ENCODE results near the gene TFCP2L1.
A peak's percentile ranks its signal among the peaks of the same experiment; 100 is the strongest.
"Not testable (repeated sequence)": the region's sequence is repeated elsewhere in the genome, so short reads cannot be mapped to it uniquely, and the experiment has no call there.

Gene TFCP2L1

GRCh38 chr2:121284463-121285449, at the start of gene TFCP2L1:
TFCP2L1 (minus strand) TSS chr2:121285202; CDS start chr2:121285109, 93 bp downstream.
- DNase-seq = no peak

GRCh38 chr2:121333834-121334558, 49.0 kb upstream of the TFCP2L1 start:
- DNase-seq = no peak

GRCh38 chr2:121333231-121333630, 48.2 kb upstream of the TFCP2L1 start:
- DNase-seq = no peak

- DNase-seq = not testable (repeated sequence)
Measured at GRCh38 chr2:121331324-121331723, 46.3 kb upstream of the TFCP2L1 start.

- DNase-seq = no peak
Measured at GRCh38 chr2:121330921-121331320, 45.9 kb upstream of the TFCP2L1 start.

GRCh38 chr2:121329786-121330185, 44.8 kb upstream of the TFCP2L1 start:
- no peak for DNase-seq

GRCh38 chr2:121326628-121327027, 41.6 kb upstream of the TFCP2L1 start:
- no peak for DNase-seq

GRCh38 chr2:121324601-121325000, 39.6 kb upstream of the TFCP2L1 start:
- DNase-seq = no peak

GRCh38 chr2:121321476-121321875, 36.5 kb upstream of the TFCP2L1 start:
- no peak for DNase-seq

- DNase-seq = no peak
Measured at GRCh38 chr2:121319941-121320340, 34.9 kb upstream of the TFCP2L1 start.

- no peak for DNase-seq
Measured at GRCh38 chr2:121316986-121317385, 32.0 kb upstream of the TFCP2L1 start.

GRCh38 chr2:121313701-121314100, 28.7 kb upstream of the TFCP2L1 start:
- DNase-seq = not testable (repeated sequence)

- peak; percentile 9 to 65 for DNase-seq
Measured at GRCh38 chr2:121309801-121310200, 24.8 kb upstream of the TFCP2L1 start.

- DNase-seq = no peak
Measured at GRCh38 chr2:121309323-121309722, 24.3 kb upstream of the TFCP2L1 start.

GRCh38 chr2:121307048-121307447, 22.0 kb upstream of the TFCP2L1 start:
- DNase-seq = no peak

- DNase-seq = no peak
Measured at GRCh38 chr2:121304941-121305340, 19.9 kb upstream of the TFCP2L1 start.

- no peak for DNase-seq
Measured at GRCh38 chr2:121303531-121304263, 18.7 kb upstream of the TFCP2L1 start.

- DNase-seq = not testable (repeated sequence)
Measured at GRCh38 chr2:121301190-121301589, 16.2 kb upstream of the TFCP2L1 start.

GRCh38 chr2:121298476-121298875, 13.5 kb upstream of the TFCP2L1 start:
- no peak for DNase-seq

- DNase-seq = not testable (repeated sequence)
Measured at GRCh38 chr2:121297866-121298265, 12.9 kb upstream of the TFCP2L1 start.

- no peak for DNase-seq
Measured at GRCh38 chr2:121297217-121297830, 12.3 kb upstream of the TFCP2L1 start.

GRCh38 chr2:121295911-121296650, 11.1 kb upstream of the TFCP2L1 start:
- DNase-seq = no peak

Data from CD4-positive, alpha-beta T cell treated with Interleukin-4 for 1 hour (primary cell).